GM18861 (cell line): ENCODE results near the gene BRPF1.

Experiments
- ATAC-seq: cut with Tn5 transposase; IDR thresholded peaks from one replicate; pipeline ENCODE4 v1.9.1; 2021; ENCODE audit not compliant: unreplicated experiment

The BRPF1 gene

DNA sequence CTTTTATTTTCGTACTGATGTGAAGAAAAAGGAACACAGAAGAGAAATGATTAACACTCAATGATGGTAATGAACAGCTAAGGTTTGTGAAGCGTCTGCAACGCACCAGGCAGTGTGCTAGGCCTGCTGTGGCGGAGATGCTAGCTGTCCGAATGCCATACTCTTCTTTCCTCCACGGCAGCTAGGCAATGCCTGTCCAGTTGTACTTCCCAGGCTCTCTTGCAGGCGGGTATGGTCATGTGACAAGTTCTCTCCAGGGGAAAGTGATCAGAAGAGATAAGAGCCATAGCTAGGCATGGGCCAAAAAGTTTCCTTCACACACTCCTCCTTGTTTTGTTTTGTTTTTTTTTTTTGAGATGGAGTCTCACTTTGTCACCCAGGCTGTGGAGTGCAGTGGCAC lies 54.1 kb downstream of the BRPF1 start:
- no peak for ATAC-seq

DNA sequence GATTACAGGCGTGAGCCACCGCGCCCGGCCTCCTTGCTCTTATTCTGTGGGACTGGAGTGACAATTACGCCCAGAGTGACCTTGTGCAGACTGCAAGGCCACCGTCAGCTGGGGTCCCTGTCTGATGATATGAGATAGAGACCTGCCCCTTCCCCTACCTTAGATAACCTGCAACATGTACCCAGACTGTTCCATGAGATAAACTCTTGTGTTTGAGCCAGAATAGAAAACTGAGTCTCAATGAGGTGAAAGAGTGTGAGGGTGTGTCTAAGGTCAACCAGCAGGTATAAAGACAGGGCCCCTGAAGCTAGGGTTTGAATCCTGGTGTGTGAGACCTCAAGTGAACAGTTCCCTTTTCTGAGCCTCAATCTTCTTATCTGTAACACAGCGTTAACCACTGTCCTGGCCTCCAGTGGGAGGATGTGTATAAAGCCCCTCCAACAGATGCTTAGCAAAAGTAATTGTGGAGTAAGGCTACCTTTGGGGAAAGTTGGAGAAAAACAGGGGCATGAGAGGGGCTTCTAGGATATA lies 54.7 kb downstream of the BRPF1 start:
- no peak for ATAC-seq

DNA sequence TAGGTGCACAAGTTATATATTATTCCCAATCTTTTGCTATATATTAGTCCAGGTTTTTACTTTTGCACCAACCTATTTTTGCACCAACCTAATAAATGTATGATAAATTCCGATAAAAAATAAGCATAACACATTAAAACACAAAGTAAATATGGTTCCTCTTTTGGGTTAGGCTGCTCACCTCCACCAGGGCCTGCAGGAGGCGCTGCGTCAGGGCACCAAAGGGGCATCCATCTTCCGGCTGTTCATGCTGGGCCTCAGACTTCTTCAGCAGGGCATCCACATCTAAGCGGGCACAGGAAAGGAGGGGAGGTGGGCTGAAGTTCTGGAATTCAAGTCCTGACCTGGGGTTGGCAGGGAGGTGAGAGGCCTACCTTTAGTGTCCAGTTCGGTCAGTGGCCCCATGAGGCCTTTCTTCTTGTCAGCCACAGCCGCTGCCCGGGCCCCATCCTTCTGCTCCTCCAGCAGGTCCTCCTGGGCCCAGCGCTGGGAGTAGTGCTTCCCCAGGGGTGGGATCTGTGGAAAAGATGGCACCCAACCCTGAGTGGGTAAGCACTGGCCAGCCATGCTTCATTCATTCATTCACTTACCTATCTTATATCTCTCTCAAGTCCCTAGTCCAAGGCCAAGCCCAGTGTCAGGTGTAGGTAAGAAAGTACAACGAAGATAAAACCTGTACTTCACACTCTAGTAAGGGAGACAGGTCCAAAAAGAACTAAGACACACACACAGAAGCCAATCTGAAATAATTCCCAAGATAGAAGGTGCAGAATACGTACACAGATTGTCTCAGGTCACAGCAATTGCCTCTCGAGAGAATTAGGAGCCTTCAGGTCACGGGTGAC lies 55.5 kb downstream of the BRPF1 start:
- ATAC-seq: no peak

DNA sequence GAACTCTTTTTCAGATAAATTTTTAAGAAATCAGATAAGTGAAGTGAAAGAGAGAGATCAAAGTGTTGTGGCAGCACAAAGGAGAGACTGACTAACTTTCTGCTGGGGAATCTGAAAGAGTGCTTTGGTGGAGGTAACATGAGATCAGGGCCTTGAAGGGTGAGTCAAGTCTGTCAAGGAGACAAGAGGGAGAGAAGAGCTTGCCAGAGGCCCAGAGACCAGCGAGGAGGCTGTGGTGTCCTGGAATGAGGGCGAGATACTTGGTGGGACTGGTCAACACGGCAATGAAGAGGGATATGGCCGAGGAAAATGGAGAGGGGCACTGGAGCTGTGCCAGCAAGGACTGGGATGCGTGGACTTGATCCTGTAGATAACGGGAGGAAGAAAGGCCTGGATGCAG lies 56.2 kb downstream of the BRPF1 start:
- ATAC-seq: no peak

DNA sequence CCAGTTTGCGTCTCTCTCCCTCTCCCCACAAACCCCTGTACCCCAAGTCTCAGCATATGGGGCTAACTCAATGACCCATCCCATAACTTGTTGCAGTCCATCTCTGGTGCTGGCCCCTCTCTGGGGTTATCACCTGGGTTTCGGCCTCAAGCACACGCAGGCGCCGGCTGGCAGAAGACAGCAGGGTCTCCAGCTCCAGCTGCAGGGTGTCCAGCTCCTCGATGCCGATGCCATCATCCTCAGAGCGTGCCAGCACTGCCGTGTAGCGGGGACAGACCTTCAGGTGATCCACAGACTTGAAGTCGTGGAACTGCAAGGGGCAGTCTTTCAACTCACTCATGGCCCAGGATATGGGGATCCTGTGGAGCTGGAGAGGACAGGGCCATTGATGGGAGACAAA lies 59.6 kb downstream of the BRPF1 start:
- no peak for ATAC-seq

DNA sequence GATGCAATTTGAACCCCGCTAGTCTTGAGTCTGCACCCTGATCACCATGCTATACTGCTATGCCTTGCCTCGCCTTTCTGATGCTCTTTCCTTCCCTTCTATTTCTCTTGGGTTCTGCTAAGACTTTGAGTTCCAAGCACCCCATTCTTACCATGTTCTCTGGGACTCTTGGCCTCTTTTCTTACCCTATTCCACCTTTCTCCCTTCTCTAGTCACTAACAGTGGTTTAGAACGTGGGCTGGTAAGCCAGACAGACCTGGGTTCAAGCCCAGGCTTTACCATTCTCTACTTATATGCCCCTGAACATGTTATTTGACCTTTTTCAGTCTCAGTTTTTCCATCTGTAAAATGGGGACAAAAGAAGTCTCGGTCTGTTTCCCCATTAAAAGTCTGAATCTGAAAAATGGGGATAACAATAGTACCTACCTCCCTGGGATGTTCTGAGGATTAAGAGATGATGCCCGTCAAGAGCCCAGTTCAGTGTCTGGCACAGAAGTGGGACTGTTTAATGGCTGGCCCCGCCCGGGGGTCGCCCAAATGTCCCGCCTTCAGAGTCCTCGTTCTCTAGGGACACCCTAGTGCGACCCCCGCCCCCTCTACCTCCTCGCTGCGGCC lies 60.4 kb downstream of the BRPF1 start:
- ATAC-seq: no peak

DNA sequence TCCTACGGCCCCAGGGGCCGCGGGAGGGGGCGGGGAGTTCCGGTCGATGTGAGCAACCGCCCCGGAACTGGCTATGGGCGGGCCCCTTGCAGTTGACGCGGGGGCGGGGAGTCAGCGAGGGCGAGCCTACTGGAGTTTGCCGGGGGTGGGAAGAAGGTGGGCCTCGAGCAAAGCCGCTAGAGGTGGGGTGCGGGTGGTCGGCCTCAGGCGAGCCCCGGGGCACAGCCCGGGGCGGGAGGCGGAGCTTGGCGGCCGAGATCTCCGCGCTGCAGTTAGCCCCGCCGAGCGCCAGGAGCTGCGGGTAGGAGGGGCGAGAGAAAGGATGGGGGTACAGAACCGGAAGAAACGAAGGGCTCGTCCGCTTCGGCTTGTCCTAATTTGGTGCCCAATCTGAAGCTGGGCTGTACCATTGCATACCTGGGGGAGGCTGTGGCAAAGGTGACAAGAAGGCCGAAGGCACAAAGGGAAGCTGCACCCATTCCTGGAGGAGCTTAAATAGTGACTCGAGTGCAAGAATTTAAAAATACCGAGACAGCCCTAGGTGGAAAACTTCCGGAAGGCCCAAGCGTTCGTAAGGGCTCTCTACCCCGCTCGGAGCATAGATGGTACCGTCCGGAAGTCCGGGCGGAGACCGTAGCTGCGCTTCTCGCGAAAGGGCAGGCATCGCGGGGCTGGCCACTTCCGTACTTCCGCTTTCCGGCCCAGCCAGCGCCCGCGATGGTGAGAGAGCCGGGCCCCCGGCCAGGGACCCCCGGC lies 61.0 kb downstream of the BRPF1 start, which contains the start of the genes ARPC4 and TADA3:
Gene ARPC4 (plus strand): TSS at position 678 of the 756 bp plus-strand sequence. CDS start 40 bp downstream, at position 718.
Gene TADA3 (minus strand): TSS at position 69 of the 756 bp plus-strand sequence. CDS start 1,007 bp downstream, outside the sequence.
- ATAC-seq: peak; percentile 73

DNA sequence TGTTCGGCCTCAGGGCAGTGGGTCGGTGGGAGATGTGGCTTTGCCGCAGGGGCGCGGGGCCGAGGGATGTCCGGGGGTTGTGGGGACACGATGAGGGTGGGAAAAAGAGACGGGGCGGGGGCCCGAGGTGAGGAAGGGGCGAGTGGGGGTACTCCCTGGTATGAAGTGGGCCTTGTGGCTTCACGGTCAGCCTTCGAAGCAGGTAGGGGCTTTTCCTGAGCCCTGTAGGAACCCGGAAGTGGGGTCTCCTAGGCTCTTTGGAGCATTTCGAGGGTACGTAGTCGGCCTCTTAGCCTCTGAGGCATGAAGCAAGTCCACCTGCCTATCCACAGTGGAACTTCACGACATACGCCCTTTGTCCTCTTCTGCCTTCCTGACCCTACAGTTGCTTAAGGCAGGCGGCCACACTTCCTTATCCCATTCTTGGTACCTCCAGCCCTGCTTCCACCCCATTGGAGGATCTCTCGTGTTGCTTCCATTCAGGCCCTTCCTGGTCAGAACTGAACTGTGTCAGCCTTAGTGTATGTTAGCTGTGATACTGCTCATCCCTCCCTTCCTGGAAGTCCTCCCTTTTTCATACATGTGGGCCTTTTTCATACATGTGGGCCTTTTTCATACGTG lies 61.7 kb downstream of the BRPF1 start:
- no peak for ATAC-seq

DNA sequence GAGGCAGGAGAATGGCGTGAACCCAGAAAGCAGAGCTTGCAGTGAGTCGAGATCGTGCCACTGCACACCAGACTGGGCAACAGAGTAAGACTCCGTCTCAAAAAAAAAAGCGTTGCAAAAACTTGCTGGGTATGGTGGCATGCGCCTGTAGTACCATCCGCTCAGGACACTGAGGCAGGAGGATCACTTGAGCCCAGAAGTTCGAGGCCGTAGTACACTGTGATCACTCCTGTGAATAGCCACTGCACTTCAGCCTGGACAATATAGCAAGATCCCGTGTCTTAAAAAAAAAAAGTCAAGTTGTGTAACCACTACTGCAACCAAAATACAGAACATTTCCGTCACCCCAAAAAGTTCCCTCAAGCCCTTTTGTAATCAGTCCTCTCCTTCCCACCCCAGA lies 62.9 kb downstream of the BRPF1 start:
- ATAC-seq: no peak

DNA sequence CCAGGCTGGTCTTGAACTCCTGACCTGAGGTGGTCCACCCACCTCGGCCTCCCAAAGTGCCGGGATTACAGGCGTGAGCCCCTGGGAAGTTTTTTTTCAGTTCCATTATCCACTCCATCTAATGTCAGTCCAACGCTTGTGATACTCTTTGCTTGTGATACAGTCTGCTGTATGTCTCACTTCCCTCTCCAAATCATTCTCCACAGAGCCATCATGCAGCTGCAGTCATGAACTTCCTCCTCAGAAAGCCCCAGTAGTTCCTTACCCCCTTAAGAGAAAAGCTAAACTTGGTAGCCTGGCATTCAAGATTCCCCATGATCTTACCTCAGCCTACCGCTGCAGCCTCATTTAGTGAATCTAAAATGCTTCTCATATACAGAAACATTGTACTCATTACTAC lies 63.7 kb downstream of the BRPF1 start:
- ATAC-seq: no peak

DNA sequence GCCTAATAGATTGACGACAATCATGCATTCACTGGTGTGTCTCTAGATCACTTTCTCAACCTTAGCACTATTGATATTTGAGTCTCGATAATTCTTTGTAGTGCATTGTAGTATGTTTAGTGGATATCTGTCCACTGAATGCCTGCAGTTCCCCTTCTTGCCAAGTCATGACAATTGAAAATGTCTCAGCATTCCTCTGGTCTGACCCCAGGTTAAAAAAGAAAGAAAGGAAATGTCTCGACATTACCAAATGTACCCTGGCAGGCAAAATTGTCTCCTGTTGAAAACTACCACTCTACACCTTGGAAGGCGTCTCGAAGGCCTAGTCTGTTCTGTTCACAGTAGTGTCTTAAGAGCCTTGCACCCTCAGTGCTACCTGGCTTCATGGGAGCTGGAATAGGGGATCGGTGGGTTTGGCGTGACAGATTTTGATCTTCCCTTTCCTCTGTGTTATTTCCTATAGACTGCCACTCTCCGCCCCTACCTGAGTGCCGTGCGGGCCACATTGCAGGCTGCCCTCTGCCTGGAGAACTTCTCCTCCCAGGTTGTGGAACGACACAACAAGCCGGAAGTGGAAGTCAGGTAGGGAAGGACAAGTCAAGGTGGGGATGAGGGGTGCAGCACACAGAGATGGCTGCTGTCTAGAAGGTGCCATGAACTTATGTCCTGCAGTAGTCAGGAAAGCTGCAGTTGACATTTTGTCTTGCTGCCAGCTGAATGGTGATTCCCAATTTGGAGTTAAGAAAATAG lies 65.8 kb downstream of the BRPF1 start:
- ATAC-seq: no peak
